Lung microvascular endothelial cell (primary cell): ENCODE results near the gene TTC23L. TPM values are rescaled to one million over a fixed set of nuclear protein-coding genes. Genes with fewer than 3 reads are reported as not detected.
A peak's percentile ranks its signal among the peaks of the same experiment; 100 is the strongest.
"Not testable (repeated sequence)": the region's sequence is repeated elsewhere in the genome, so short reads cannot be mapped to it uniquely, and the experiment has no call there.

Source experiments
- DNase-seq, 2 donors: peaks; one replicate each; pipeline versions ENCODE4 v3.0.0 to v3.0.0-alpha.2; 2010; ENCODE audit warnings: low read depth in 2 of 2
- total RNA-seq: library from RNA; depleted of rRNA; stranded (reverse); fragments of >200 nt; gene quantifications from 2 replicates; pipeline ENCODE4 v1.2.1, GENCODE V29; 2014

The TTC23L gene, protein sequence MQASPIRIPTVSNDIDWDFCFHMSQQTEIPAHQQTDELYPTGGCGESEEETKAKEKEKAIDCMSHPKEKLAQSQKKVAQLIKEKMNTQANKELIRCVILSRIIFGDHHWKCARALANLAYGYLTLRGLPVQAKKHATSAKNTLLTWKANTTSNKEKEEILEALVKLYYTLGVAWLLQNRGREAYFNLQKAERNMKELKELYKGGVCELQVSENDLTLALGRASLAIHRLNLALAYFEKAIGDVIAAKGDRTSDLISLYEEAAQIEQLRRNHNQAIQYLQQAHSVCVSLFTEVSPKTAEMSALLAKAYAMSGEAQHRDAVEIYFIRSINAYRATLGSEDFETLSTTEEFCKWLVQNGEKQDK
- total RNA-seq = under 0.01 TPM in 1 of 2 replicates, not detected in the other

DNA sequence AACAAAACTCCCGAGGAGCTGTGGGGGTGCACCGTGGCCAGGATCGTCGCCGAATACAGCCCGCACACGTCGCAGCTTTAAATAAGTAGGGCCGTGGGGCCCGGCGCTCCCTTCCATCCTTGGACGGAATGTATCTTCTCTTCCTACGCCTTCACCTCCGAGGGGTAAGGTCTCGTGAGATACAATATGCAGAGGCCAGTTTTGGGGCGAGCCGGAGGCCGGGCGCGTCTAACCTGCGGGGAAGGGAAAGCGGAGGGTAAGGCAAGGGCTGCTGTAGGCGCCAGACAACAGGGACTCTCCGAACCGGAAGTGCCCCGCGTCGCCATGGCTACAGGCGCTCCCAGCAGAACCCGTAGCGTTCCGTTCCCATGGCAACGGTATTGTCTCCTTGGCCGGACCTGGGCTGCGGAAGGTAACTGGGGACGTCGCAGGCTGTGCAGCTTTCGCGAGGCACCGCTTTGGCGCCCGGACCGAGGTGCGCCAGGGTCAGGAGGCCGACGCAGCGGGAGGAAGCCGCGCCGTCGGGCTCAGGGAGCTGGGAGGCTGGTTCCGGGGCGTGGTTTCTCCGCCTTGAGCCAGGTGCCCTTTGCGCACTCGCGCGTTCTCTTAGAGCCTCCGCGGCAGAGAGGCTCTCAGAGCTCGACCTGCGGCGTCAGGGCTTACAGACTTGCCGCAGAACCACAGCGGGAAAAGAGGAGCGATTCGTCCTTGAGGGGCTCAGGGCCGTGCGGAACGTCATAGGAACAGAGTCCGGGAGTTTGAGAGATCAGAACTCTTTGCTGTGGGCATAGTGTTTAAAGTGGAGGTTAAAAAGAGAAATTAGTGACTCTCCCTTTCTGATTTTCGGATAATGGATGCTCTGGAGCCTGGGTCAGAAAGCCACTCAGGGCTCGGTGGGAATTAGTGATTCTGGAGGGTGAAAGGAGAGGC lies at the start of gene TTC23L:
Gene TTC23L, plus strand, starts transcription at position 380 of the 930 bp plus-strand sequence. CDS start 1,508 bp downstream, outside the sequence.
- DNase-seq = peak; percentile 86 to 92

DNA sequence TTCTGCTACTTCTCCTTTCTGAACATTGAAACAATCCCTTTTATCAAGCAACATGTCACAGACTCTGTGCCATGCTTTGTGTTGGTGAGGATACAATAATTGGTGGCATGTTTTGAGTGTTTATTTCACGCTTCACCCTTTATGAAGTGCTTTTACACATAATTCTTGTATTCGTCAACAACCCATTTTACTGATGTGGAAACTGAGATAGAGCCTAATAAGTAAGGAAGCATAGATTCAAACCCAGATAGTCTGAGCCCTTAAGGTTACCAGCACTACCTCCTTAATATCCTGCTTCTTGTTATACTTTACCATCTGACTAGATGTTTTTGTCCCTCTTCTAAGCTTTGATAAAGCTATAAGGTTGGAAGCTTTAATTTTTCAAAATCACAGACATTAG lies 49.3 kb upstream of the TTC23L start:
- DNase-seq = no peak

DNA sequence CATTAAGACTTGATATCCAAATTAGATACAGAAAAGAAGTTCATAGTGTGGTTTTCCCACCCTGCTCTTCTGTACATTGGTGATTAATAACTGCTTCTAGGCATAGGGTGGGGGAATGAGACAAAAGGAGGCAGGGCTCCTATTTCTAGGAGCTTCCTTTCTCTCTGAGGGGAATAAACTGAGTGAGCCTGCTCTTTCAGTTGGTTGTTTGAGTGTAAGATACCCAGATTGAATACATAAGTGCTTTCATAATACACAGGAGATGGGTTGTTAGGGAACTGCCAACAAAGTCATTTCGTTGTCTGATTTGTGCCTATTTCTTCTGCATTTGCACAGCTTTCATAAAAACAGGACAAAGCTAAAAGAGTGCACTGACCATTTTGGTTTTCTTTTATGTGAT lies 48.9 kb upstream of the TTC23L start:
- no peak for DNase-seq

DNA sequence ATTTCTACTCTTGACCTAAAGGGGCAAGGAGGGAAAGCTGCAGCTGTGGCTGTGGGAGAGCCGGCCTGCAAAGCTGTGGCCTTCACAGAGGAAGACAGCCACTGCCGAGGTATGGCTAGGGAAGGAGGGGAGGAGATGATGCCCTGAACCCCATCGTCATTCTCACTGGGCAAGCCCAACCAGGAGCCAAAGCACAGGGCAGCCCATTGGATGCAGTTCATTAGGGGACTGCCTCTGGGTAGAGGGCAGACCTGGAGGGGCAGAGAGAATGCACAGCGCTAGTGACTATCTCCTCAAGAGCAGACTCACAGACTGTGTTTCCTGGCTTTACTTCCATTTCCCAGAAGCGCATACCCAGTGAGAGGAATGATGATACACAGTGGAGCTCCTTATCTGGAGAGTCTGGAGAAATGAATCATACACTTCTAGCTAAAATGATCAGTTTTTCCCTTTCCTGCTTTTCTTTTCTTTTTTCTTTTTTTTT lies 47.2 kb upstream of the TTC23L start:
- peak in 1 of 2 donors; percentile 62 for DNase-seq

DNA sequence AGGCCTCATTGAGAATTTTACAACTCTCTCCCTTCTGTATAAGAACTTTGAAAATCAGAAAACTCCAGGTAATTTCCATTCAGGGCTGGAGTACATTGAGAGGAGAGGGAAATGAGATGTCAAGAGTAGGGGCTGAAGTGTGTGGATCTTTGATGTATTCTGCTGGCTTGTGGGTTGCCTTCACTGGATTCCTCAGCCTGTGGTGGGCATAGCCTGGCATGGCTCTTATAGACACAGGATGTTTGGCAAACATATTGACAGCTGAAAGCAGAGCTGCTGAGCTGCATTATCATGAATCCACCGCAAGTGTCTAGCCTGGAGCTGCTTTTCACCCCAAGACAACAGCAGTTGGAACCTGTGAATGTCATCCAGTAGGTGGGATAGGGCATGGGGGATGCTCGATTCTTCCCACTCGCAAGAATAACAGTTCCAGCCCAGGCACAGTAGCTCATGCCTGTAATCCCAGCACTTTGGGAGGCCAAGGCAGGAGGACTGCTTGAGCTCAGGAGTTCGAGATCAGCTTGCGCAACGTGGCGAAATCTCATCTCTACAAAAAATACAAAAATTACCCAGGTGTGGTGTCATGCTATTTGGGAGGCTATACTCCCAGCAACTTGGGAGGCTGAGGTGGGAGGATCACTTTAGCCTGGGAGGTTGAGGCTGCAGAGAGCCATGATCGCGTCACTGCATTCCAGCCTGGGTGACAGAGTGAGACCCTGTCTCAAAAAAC lies 36.0 kb upstream of the TTC23L start:
- no peak for DNase-seq

DNA sequence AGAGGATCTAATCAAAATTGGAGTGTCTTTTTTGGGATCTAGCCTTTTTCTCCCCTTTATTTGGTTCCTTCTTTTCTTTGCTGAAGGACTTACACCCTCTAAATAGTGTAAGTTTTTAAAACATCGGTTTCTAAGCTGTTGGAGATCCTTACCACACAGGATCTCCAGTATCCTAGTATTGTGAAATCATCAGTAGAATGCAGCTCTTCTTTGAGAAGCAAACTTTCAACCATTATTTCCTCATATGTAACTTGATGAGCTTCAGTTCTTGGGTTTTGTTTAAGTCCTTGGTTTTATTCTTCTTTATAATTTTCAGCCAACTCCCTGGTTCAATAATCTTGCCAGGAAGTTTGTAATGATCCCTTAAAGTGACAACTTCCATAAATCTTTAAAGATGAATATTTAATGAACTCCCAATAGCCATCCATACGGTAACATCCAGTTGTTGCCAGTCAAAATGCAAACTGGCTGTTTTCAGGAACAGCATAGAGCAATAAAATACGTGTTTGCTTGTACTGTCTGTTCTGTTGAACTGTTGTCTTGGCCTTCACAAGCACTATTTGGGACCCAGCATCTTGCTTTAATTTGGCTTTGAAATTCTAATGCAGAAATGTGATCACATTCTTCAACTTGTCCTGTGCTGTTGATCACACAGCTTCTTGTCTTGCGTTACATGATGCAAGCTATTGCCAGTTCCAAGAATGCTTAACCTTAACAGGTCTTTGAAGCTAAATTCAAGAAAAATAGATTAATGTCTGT lies 34.8 kb upstream of the TTC23L start:
- no peak for DNase-seq

DNA sequence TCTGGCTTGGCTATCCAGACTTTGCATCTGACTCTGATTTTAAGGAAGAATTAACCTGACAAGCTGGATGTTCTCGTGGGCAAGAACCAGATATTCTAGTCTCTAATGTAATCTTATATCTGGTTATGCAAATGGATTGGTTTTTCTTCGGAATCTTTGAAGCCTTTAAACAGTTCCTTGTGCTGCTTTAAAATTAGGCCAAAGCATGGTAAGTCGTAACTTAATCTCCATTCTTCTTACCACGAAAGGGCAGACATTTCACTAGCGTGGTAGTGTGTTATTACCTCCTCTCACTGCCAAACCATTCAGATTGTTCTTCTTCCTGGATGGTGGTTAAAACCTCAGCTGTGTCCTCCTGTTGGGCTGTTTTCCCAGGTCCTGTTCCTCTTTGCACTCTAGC lies 34.1 kb upstream of the TTC23L start:
- DNase-seq = no peak

DNA sequence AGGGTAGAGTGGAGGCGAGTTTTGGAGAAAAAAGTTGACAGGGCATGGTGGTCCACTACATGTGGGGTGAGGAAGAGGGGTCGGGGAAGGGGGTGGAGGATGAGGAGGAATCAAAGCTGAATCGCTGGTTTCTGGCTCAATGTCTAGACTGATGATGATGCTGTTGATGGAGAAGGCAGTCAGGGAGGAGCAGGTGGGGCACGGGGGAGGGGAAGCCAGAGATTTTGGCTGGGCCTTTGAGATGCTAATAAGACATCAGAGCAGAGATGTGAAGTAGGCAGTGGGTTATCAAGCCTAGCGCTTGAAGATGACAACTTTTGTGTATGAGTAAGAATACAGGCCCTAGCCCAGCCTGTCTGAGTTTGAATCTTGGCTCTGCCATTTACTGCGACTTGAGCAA lies 32.4 kb upstream of the TTC23L start:
- DNase-seq = no peak

DNA sequence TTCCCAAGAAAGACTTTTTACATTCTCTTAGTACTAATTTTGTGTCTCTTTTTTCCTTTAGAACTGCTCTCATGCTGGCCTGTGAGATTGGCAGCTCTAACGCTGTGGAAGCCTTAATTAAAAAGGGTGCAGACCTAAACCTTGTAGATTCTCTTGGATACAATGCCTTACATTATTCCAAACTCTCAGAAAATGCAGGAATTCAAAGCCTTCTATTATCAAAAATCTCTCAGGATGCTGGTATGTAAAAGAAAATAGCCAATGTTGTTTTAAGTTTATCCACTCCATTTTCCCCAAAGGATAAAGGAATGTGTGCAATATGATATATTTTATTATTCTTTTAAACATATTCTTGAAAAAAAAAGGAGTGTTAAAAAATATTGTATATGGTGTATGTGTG lies 27.3 kb upstream of the TTC23L start:
- no peak for DNase-seq

DNA sequence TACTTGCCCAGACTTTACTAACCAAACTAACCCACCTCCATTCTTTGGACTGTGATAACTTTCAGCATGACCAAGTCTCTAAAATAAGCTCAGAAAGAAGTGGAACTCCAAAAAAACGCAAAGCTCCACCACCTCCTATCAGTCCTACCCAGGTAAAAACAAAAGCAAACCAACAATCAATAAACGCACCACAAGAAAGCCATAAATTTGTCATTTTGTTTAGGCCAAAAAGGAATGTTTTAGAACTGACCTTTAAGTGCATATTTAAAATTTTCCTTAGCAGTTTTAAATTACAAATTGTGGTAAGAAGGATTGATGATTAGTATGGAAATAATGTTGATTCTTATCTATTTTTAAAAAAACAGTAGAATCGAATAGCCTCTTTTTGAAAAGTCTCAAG lies 25.5 kb upstream of the TTC23L start:
- DNase-seq = no peak

DNA sequence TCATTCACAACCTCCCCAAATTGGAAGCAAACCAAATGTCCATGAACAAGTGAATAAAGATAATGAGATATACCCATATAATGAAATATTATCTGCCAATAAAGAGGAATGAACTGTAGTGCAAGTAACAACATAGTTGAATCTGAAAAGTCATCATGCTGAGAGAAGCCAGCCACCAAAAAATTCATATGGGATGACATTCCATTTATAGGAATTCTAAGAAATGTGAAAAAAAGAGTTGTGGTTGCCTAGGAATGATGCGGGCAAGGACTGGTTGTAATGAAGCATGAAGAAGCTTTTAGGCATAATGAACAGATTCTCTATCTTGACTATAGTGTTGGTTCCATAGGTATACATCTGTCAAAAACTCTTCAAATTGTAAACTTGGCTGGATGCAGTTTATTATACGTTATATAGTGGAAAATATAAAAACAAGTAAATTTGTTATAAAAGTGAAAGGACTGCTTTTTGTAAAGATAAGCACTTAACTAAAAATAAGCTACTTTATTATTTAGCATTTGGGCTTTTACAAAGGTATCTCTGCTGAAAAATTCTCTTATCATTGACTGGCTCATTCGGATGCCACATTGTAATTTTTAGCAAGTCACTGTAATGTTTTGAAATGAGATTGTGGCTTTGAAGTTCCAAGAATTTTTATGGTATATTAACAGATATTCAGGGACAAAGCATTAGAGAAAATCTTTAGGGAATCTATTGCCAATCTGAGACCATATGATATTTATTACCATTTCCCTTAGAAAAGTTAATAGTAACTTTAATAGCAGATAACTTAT lies 21.2 kb upstream of the TTC23L start:
- no peak for DNase-seq

DNA sequence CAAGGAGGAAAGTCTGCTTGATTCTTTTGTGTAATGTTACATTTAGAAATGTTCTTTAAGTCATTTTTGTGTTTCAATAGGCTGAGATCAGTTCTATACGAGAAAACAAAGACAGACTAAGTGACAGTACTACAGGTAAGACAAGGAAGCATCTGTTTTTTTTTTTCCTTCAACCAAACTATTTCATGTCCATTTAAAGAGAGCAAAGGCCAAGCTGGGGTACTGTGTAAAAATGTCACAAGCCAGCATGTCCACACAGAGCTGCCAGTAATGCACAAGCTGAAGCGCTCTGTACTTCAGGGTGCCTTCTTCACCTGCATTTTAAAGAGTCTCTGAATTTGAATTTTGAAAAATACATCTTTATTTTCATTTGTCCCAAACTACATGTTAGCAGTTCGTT lies 20.2 kb upstream of the TTC23L start:
- DNase-seq = no peak

DNA sequence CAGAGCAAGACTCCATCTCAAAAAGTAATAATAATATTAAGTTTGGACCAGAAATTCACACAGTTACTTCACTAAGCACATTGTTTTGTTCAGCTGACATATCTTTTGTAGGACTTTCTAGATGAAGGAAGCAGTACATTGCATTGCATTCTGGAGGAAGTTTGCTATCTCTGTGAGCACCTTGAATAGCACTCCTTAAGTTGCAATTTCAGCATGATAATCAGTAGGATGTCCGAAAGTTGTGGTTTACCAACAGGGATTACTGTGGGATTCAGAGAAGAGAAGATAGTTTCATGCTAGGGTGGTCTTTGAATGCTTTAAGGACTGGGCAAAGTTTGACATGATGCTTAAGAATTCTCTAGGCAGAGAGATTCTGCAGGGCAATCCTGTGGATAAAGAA lies 18.4 kb upstream of the TTC23L start:
- DNase-seq = no peak

DNA sequence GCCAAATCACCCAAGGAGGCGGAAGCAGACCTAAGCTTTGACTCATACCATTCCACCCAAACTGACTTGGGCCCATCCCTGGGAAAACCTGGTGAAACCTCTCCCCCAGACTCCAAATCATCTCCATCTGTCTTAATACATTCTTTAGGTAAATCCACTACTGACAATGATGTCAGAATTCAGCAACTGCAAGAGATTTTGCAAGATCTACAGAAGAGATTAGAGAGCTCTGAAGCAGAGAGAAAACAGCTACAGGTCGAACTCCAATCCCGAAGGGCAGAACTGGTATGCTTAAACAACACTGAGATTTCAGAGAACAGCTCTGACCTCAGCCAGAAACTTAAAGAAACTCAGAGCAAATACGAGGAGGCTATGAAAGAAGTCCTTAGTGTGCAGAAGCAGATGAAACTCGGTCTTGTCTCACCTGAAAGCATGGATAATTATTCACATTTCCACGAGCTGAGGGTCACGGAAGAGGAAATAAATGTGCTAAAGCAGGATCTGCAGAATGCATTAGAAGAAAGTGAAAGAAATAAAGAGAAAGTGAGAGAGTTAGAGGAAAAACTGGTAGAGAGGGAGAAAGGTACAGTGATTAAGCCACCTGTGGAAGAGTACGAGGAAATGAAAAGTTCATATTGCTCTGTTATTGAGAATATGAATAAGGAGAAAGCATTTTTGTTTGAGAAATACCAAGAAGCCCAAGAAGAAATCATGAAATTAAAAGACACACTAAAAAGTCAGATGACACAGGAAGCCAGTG lies 15.8 kb upstream of the TTC23L start:
- no peak for DNase-seq

DNA sequence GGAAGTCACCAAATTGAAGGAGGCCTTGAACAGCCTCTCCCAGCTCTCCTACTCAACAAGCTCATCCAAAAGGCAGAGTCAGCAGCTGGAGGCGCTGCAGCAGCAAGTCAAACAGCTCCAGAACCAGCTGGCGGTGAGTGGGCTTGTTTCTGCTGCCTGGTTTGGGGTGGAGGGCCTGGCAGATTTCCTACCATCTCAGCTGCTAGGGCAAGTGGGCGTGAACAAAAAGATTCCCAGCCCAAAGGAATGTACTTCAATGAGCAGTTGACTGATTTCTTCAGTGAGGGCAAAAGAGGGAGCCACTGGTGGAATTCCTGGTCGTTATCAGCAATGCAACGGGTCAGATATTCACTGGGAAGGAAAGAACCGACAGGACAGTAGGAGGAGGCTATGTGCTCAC lies 12.6 kb upstream of the TTC23L start:
- DNase-seq = no peak

DNA sequence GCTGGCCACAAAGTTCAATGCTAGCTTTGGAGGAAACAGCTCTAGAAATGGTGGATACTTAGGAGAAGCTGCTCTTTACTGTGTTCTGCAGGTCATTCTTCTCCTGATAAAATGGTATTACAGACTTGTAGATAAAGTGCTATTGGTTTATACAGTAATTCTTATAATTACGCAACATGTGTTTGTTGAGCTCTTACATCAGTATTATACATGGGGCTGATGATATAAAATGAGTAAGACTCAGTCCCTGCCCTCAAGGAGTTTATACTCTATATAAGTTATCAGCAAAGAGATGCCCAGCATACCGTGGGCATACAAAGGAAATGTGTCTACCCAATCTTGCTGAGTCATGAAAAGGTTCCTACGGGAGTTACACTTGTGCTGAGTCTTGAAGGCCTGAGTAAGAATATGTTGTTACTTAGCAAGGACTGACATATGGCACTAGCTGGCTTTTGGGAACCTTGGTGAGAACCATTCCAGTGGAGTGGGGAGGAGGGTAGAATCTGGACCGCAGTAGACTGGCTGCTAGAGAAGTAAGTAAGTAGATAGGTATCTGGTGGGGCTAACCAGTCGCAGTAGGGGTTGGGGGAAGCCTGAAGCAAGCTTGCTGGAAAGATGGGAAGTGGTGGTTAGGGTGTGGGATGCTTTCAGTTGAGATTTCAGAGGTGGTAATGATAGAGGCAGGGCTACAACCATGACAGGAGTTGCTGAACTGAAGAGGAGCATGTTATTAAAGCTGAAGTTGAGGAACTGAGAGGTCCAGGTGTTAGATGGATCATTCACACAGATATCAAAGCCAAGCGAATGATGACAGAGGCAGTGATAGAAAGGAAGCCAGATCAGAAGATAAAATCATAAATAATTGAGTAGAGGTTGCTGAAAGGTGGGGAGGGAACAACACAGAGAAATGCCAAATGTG lies 11.1 kb upstream of the TTC23L start:
- DNase-seq = no peak

DNA sequence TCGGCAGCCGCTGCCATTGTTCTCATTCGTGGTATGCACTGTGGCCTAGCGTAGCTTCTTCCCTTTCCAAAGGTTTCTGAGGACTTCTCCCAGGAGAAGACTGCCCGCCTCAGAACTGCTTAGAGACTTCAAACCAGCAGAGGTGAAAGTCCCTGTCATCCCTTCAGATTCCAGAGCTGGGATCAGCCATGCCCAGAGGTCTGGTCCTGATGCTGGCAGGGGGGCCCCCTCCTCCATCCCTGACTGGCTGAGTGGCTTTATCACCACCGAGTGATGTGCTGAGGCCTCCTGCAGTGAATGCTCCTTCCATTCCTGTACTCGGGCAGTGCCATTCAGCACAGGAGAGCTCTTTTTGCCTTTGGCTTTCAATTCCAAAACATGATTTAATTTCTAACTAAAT lies 8.1 kb upstream of the TTC23L start:
- DNase-seq = not testable (repeated sequence)

DNA sequence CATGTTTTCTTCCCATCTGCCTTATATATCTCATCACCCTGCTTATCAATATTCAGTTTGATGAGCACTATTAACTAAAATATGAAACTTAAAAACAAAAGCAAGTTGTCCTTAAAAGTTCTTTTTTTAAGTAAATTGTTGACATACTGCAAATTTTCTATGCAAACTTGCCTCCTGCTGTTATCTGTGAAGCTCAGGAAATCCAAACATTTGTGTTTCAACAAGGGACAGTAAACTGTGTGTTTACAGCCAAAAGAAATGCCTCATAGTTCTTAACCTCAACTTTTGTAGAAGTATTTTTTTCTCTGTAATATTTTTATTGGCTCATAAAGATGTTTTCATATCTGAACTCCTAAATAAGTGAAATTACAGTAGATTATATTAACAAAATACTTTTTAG lies 7.7 kb upstream of the TTC23L start:
- DNase-seq = no peak
